Effector memory CD4-positive, alpha-beta T cell (primary cell): ENCODE data around the gene HPCAL1.
A peak's percentile ranks its signal among the peaks of the same experiment; 100 is the strongest.

Experiments used
- DNase-seq, 3 donors: peaks; one replicate each; pipeline ENCODE4 v3.0.0-alpha.2; 2020
- H3K27ac ChIP-seq: 2 replicates; pipeline ENCODE4 v1.7.0; 2013; ENCODE audit warnings: mild to moderate bottlenecking, low read length, moderate library complexity; ENCODE audit not compliant: insufficient read depth, poor library complexity, severe bottlenecking
- H3K27me3 ChIP-seq: replicated peaks from 2 replicates; pipeline ENCODE4 v1.7.0; 2013; ENCODE audit warnings: mild to moderate bottlenecking, low read length; ENCODE audit not compliant: insufficient read depth, control insufficient read depth, poor library complexity, severe bottlenecking
- H3K36me3 ChIP-seq: 2 replicates; pipeline ENCODE4 v1.7.0; 2013; ENCODE audit warnings: mild to moderate bottlenecking, low read length, moderate library complexity; ENCODE audit not compliant: control insufficient read depth, insufficient read depth
- H3K4me1 ChIP-seq: 2 replicates; pipeline ENCODE4 v1.7.0; 2013; ENCODE audit warnings: low read length, mild to moderate bottlenecking; ENCODE audit not compliant: control insufficient read depth, insufficient read depth, poor library complexity, severe bottlenecking
- H3K4me3 ChIP-seq: 2 replicates; pipeline ENCODE4 v1.7.0; 2013; ENCODE audit warnings: low read length, low read depth, mild to moderate bottlenecking; ENCODE audit not compliant: insufficient read depth, poor library complexity, severe bottlenecking
- H3K9me3 ChIP-seq: 2 replicates; pipeline ENCODE4 v1.7.0; 2013; ENCODE audit warnings: mild to moderate bottlenecking, low read length, moderate library complexity; ENCODE audit not compliant: control insufficient read depth

Gene HPCAL1

DNA sequence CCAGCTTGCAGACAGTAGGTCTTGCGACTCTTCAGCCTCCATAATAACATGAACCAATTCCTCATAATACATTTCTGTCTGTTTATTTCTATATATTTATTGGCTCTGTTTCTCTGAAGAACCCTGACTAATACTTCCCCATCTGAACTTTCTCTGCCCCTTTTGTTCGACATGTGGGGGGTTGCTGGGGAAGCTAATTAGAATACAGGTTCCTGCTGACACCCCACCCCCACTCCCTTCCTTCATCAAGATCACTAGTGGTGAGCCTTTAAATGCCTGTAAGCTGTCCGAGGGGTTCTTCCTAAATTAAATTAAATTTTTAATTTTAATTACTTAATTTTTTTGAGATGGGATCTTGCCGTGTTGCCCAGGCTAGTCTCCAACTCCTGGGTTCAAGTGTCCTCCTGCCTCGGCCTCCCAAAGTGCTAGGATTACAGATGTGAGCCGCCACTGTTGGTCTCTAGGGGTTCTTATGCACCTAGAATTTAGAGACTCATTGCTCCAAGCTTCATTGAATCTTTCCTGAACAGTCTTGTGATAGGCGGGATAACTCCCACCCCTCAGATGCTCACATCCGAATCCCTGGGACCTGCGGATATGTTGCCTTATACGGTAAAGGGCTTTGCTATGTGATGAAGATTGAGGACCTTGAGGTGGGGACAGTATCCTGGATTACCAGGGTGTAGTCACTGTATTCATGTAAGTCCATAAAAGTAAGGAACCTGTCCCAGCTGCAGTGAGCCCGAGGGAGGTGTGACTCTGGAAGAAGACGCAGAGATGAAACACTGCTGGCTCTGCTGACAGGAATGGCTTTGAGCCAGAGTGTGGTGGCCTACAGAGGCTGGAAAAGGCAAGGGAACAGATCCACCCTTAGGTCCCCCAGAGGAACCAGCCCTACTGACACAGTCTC lies 26.2 kb downstream of the HPCAL1 start:
- Histone ChIP-seq H3K36me3 (no peaks in the 10 kb centered on the region), H3K4me3 (peak overlapping the region; percentile 64), H3K27me3 (no peaks in the 10 kb centered on the region), H3K9me3 (no peaks in the 10 kb centered on the region), H3K27ac (peak overlapping the region; percentile 86), H3K4me1 (peaks cover 36% of the 10 kb centered on the region)
- DNase-seq: no peak

DNA sequence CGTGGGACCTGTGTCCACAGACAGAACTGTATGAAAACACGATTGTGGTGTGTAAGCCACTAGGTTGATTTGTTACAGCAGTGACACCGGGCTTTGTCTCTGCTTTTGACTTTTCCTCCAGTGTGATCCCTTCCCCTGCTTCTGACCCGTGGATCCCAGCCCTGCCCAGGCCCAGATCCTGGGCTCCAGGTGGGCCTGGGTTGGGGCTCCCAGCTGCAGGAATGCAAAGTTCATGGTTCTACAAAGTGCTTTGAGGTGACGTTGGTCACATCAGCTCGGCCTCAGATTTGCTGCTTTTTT lies 26.8 kb downstream of the HPCAL1 start:
- Histone ChIP-seq H3K36me3 (no peaks in the 10 kb centered on the region), H3K27ac (peak overlapping the region; percentile 86), H3K27me3 (no peaks in the 10 kb centered on the region), H3K9me3 (no peaks in the 10 kb centered on the region), H3K4me1 (peaks cover 36% of the 10 kb centered on the region), H3K4me3 (peak overlapping the region; percentile 64)
- no peak for DNase-seq

DNA sequence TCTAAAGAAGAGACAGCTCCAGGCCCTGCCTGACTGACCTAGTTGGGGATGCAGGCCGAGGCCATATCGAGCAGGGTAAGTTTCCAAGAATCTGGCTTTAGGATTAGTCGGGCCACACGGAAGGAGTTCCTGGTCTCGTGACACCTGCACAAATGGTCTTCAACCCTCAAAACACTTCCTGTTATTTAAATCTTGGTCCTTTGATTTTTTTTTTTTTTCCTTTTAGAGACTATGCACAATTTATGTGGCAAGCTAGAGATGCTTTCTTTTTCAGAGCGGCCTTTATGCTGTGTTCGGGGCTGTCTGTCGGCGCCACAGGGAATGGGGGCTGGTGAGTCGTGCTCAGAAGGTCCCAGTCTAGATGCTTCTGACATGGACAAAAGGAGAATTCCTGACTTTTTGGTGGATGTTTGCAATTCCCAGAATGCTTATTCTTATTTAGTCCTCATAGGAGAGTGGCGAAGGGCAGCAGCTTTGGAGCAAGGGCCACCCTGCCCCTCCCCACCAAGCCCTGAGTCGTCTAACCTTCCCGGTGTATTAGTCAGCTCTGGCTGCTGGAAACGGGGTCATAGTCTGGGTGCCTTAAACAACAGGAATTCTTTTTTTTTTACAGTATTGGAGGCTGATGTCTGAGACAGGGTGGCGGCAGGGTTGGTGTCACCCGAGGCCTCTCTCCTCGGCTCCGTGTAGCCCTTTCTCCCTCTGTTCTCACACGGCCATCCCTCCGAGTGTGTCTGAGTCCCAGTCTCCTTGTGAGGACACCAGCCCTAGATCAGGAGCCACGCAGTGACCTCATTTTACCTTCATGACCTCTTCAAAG lies 27.4 kb downstream of the HPCAL1 start:
- peak overlapping the region; percentile 64 for H3K4me3 ChIP-seq
- no peaks in the 10 kb centered on the region for H3K27me3 ChIP-seq
- H3K36me3 ChIP-seq: no peaks in the 10 kb centered on the region
- peak overlapping the region; percentile 86 for H3K27ac ChIP-seq
- DNase-seq: peak in 2 of 3 donors; percentile 31 to 36
- peaks cover 36% of the 10 kb centered on the region for H3K4me1 ChIP-seq
- no peaks in the 10 kb centered on the region for H3K9me3 ChIP-seq

DNA sequence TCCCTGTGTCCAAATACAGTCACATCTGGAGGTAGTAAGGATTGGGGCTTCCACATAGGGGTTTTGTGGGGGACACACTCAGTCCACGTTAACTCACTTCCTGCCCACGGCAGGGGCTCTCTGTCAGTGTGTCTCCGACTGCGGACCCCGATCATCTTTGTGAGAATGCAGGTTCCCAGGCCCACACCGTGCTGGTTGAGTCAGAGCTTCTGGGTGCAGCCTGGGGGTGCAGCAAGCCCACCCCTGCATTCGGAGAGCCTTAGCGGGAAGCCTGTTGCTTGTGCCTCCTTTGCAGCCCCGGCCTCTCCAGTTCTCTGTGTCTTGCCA lies 28.0 kb downstream of the HPCAL1 start:
- Histone ChIP-seq H3K4me3 (peak overlapping the region; percentile 64), H3K4me1 (peaks cover 33% of the 10 kb centered on the region)

DNA sequence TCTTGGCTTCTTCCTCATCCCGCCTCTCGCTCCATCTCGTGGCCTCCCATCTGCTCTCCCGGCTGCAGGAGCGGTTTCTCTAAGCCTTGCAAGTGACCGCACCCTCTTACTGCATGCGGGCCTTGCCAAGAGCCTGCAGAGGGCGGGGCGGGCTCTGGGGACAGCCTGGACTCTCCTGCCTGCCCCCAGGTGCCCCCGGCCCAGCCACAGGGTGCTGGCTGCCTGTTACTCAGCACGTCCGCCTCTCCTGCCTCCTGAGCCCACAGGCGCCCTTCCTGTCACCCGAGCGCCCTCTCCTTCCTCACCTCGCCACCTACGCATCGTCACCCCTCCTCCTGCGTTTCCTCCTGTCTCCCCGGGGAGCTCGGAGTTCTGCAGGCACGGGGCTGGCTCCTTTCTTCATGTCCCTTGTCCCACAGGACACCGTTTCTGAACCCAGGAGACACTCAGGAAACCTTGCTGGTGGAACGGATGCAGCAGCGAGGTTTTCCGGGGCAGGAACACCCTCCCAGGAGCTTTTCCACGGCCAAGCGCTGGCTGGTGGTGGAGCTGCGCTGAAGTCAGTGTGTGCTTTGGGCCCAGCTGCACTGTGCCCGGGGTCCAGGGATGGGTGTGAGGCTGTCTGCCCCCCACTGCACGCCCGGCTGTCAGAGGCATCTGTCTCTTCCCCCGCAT lies 28.5 kb downstream of the HPCAL1 start:
- no peaks in the 10 kb centered on the region for H3K27me3 ChIP-seq
- H3K4me1 ChIP-seq: peaks cover 33% of the 10 kb centered on the region
- no peaks in the 10 kb centered on the region for H3K9me3 ChIP-seq
- no peaks in the 10 kb centered on the region for H3K36me3 ChIP-seq
- peak overlapping the region; percentile 64 for H3K4me3 ChIP-seq
- H3K27ac ChIP-seq: peak overlapping the region; percentile 86
- DNase-seq: peak; percentile 45 to 65 (median 54)

More for the DNA sequence above, 28.0 kb downstream of the HPCAL1 start:
- Histone ChIP-seq H3K9me3 (no peaks in the 10 kb centered on the region), H3K27ac (peak overlapping the region; percentile 86), H3K36me3 (no peaks in the 10 kb centered on the region), H3K27me3 (no peaks in the 10 kb centered on the region)
- no peak for DNase-seq

DNA sequence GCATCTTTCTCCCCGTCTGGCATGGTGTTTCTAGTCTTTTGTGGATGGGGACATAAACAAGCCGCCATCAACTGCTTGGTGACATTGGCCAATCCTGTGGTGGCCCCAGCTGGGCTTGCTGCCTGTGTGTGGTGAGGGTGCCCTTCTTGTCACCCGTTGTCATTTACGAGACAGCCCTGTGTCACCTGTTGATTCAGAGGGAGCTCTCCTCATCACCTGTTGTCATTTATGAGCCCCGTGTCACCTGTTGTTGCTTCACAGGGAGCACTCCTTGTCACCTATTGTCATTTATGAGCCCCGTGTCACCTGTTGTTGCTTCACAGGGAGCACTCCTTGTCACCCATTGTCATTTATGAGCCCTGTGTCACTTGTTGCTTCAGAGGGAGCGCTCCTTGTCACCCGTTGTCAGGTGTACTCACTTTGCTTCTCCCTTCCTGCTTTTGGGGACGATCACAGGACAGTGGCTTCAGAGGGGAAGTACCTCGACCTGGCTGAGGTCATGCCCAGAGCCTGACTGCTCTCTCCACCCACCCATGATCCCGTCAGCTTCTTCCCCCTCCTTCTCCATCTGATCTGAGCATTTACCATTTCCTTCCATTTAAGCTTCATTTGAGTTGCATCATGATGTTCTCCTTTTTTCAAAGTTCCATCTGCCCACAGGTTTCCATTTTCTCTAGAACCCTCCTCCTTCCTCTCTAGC lies 29.1 kb downstream of the HPCAL1 start:
- Histone ChIP-seq H3K27ac (peak overlapping the region; percentile 86), H3K4me1 (peaks cover 33% of the 10 kb centered on the region), H3K27me3 (no peaks in the 10 kb centered on the region), H3K9me3 (no peaks in the 10 kb centered on the region), H3K4me3 (peak overlapping the region; percentile 64), H3K36me3 (no peaks in the 10 kb centered on the region)
- peak in 2 of 3 donors; percentile 29 to 45 for DNase-seq

DNA sequence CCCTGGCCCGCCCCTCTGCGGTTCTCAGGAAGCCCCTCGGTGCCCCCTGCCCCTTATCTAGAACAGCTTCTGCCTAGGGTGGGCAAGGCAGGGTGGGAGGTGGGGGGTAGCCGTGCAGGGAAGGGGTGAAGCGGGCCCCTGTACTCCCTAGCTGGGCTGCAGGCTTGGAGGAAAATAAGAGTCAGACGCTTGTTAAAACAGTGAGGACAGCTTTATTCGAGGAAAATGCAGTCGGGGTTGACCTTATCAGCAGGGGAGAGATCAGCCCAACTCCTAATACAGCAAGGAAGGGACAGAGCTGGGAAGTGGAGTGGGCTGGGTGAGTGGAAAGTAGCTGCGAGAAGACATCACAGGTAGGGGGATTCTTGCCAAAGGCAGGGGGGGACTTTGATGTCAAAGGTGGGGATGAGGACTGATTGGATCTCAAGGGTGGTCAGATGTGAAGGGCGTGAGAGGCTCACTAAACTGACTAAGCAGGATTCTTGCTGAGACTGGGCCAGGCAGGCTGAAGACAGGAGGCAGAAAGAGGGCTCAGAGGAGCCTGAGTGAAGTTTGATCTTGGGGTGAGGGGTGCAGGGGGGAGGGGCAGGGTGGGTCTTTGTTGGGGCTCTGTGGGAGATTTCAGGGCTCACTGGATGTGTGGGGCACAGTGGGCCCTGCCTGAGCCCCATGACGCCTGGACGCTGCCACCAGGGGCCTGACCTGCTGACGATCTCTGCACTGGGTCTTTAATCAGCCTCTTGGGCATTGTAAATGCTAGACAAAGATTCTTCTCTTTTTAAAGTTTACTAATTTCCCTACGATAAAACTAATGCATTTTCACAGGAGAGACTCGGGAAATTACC lies 29.9 kb downstream of the HPCAL1 start:
- no peaks in the 10 kb centered on the region for H3K27me3 ChIP-seq
- H3K27ac ChIP-seq: peak overlapping the region; percentile 86
- peaks cover 33% of the 10 kb centered on the region for H3K4me1 ChIP-seq
- H3K36me3 ChIP-seq: peaks cover 3% of the 10 kb centered on the region
- DNase-seq: no peak
- H3K4me3 ChIP-seq: no peak overlapping the region
- no peaks in the 10 kb centered on the region for H3K9me3 ChIP-seq

DNA sequence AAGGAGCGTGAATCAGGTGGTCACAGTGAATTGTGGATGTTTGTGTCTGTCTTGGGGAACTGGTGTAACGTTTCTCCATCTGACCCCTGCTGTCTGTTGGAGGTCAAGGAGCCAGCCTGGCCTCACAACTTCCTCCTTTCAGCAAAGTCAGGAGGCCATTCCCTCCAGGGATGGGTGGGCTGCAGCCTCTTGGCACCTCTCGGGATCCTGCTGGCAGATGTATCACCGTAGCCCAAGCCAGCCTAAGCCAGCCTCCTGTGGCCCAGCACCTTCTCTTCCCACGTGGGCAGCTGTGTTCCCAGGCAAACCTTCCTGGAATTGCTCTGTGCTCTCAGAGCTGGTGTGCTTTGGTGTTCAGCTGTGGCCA lies 30.5 kb downstream of the HPCAL1 start:
- H3K27me3 ChIP-seq: no peaks in the 10 kb centered on the region
- DNase-seq: no peak
- no peak overlapping the region for H3K4me3 ChIP-seq
- H3K27ac ChIP-seq: no peak overlapping the region
- H3K36me3 ChIP-seq: peaks cover 4% of the 10 kb centered on the region
- peaks cover 33% of the 10 kb centered on the region for H3K4me1 ChIP-seq
- H3K9me3 ChIP-seq: no peaks in the 10 kb centered on the region

DNA sequence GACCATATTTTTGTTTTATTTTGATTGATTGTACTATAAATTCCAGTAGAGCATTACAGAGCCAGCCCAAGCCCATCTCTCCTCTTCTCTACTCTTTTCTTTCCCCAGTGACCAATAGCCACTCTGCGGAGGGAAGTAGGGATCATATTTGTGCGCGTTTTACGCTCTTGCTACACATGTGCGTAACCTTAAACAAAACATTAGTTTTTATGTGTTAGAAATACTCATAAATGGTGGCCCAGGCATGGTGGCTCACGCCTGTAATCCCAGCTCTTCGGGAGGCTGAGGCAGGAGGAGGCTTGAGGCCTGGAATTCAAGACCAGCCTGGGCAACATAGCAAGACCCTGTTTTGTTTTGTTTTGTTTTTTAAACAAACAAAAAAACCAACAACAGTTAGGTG lies 31.3 kb downstream of the HPCAL1 start:
- peaks cover 4% of the 10 kb centered on the region for H3K36me3 ChIP-seq
- no peak overlapping the region for H3K27ac ChIP-seq
- no peak overlapping the region for H3K4me3 ChIP-seq
- H3K4me1 ChIP-seq: peaks cover 32% of the 10 kb centered on the region
- no peaks in the 10 kb centered on the region for H3K9me3 ChIP-seq
- H3K27me3 ChIP-seq: no peaks in the 10 kb centered on the region
- DNase-seq: no peak
